HEK293 (cell line): Measurements from ENCODE around the gene KXD1.
A peak's percentile ranks its signal among the peaks of the same experiment; 100 is the strongest.

ENCODE experiments used
- CTCF ChIA-PET: fragments of 350-600 bp; formaldehyde crosslinking; extraction: SDS; loops from one replicate; lab custom pipeline; 2021; ENCODE audit warnings: antibody characterized with exemption; lab: Yijun Ruan, JAX
- POLR2A ChIA-PET: fragments of 300-600 bp; formaldehyde crosslinking; extraction: SDS; loops from one replicate; lab custom pipeline; 2020; ENCODE audit warnings: antibody characterized with exemption, inconsistent platforms; lab: Yijun Ruan, JAX
- H3K27ac ChIP-seq: fragments of 200-500 bp; sonication (Bioruptor generic); 2 replicates; pipeline ENCODE4 v1.5.1; 2014; ENCODE audit warnings: low read depth, low read length, control low read depth, inconsistent platforms; ENCODE audit errors: extremely low read depth
- H3K36me3 ChIP-seq, 2 experiments: fragments of 200-500 bp in 1 of 2; sonication (Bioruptor generic) in 1 of 2; 1 replicate in 1 of 2; 2 replicates in 1 of 2; pipeline ENCODE4 v1.5.1; 2014 to 2017; ENCODE audit warnings: inconsistent platforms in 2 of 2, low read length in 2 of 2; ENCODE audit not compliant: control insufficient read depth in 2 of 2, insufficient read depth in 1 of 2
- H3K4me1 ChIP-seq: fragments of 200-500 bp; sonication (Bioruptor generic); 2 replicates; pipeline ENCODE4 v1.5.1; 2014; ENCODE audit warnings: mild to moderate bottlenecking, low read length, inconsistent platforms; ENCODE audit not compliant: control insufficient read depth, insufficient read depth
- H3K4me3 ChIP-seq: 2 replicates; pipeline ENCODE4 v1.5.1; 2011; ENCODE audit warnings: low read depth, mild to moderate bottlenecking, control low read depth, low read length, moderate library complexity
- H3K9me3 ChIP-seq: fragments of 200-500 bp; sonication (Bioruptor generic); 2 replicates; pipeline ENCODE4 v1.5.1; 2014; ENCODE audit warnings: low read depth, low read length, inconsistent platforms; ENCODE audit not compliant: control insufficient read depth, insufficient read depth
- EGR2 ChIP-seq: fragments of 450-650 bp; formaldehyde crosslinking; IDR thresholded peaks from 2 replicates; pipeline ENCODE4 v1.5.1; 2016; ENCODE audit warnings: low read depth, missing biosample characterization, missing genetic modification characterization
- FEZF1 ChIP-seq: fragments of 450-650 bp; formaldehyde crosslinking; IDR thresholded peaks from 2 replicates; pipeline ENCODE4 v1.5.1; 2016; ENCODE audit warnings: missing biosample characterization, missing genetic modification characterization
- HOXD13 ChIP-seq: sonication (generic); formaldehyde crosslinking; IDR thresholded peaks from 2 replicates; pipeline ENCODE4 v1.8.0; 2022; ENCODE audit warnings: missing genetic modification reagents, borderline replicate concordance
- PRDM1 ChIP-seq: fragments of 450-650 bp; formaldehyde crosslinking; IDR thresholded peaks from 2 replicates; pipeline ENCODE4; 2016; ENCODE audit warnings: missing biosample characterization, missing genetic modification characterization
- RBAK ChIP-seq: fragments of 450-650 bp; formaldehyde crosslinking; IDR thresholded peaks from 2 replicates; pipeline ENCODE4 v1.5.1; 2016; ENCODE audit warnings: missing biosample characterization, missing genetic modification characterization
- SP3 ChIP-seq: fragments of 450-650 bp; formaldehyde crosslinking; IDR thresholded peaks from 2 replicates; pipeline ENCODE4 v1.5.1; 2016; ENCODE audit warnings: missing biosample characterization, missing genetic modification characterization
- SP7 ChIP-seq: fragments of 450-650 bp; formaldehyde crosslinking; IDR thresholded peaks from 2 replicates; pipeline ENCODE4 v1.5.1; 2016; ENCODE audit warnings: missing biosample characterization, missing genetic modification characterization
- ZBTB48 ChIP-seq: fragments of 450-650 bp; formaldehyde crosslinking; IDR thresholded peaks from 2 replicates; pipeline ENCODE4 v1.5.1; 2016; ENCODE audit warnings: missing biosample characterization, missing genetic modification characterization
- ZEB2 ChIP-seq: fragments of 450-650 bp; formaldehyde crosslinking; IDR thresholded peaks from 2 replicates; pipeline ENCODE4 v1.5.1; 2016; ENCODE audit warnings: missing biosample characterization, missing genetic modification characterization
- ZNF112 ChIP-seq: fragments of 450-650 bp; formaldehyde crosslinking; IDR thresholded peaks from 2 replicates; pipeline ENCODE4 v1.5.0; 2017; ENCODE audit warnings: missing biosample characterization, missing genetic modification characterization
- ZNF16 ChIP-seq: fragments of 450-650 bp; formaldehyde crosslinking; IDR thresholded peaks from 2 replicates; pipeline ENCODE4 v1.5.1; 2016; ENCODE audit warnings: low read depth, missing biosample characterization, missing genetic modification characterization
- ZNF211 ChIP-seq: fragments of 450-650 bp; formaldehyde crosslinking; IDR thresholded peaks from 2 replicates; pipeline ENCODE4 v1.5.1; 2016; ENCODE audit warnings: low read depth, missing biosample characterization, missing genetic modification characterization
- ZNF23 ChIP-seq: fragments of 450-650 bp; formaldehyde crosslinking; IDR thresholded peaks from 2 replicates; pipeline ENCODE4 v1.5.1; 2016; ENCODE audit warnings: missing biosample characterization, missing genetic modification characterization, borderline replicate concordance
- ZNF239 ChIP-seq: fragments of 450-650 bp; formaldehyde crosslinking; IDR thresholded peaks from 2 replicates; pipeline ENCODE4 v1.5.1; 2016; ENCODE audit warnings: missing biosample characterization, missing genetic modification characterization
- ZNF324 ChIP-seq: fragments of 450-650 bp; formaldehyde crosslinking; IDR thresholded peaks from 2 replicates; pipeline ENCODE4 v1.5.1; 2016; ENCODE audit warnings: missing biosample characterization, missing genetic modification characterization
- ZNF335 ChIP-seq: fragments of 450-650 bp; formaldehyde crosslinking; conservative IDR thresholded peaks from 2 replicates; pipeline ENCODE4 v1.5.1; 2016; ENCODE audit warnings: missing biosample characterization, missing genetic modification characterization
- ZNF341 ChIP-seq: fragments of 450-650 bp; formaldehyde crosslinking; IDR thresholded peaks from 2 replicates; pipeline ENCODE4; 2016; ENCODE audit warnings: low read depth, missing biosample characterization, missing genetic modification characterization
- ZNF350 ChIP-seq: fragments of 450-650 bp; formaldehyde crosslinking; IDR thresholded peaks from 2 replicates; pipeline ENCODE4 v1.5.0; 2017; ENCODE audit warnings: missing biosample characterization, mild to moderate bottlenecking, missing genetic modification characterization
- ZNF354C ChIP-seq: fragments of 450-650 bp; formaldehyde crosslinking; IDR thresholded peaks from 2 replicates; pipeline ENCODE4 v1.5.1; 2016; ENCODE audit warnings: missing biosample characterization, missing genetic modification characterization, low read depth, borderline replicate concordance
- ZNF555 ChIP-seq: fragments of 450-650 bp; formaldehyde crosslinking; conservative IDR thresholded peaks from 2 replicates; pipeline ENCODE4 v1.5.1; 2017; ENCODE audit warnings: missing biosample characterization, mild to moderate bottlenecking, missing genetic modification characterization, inconsistent platforms
- ZNF558 ChIP-seq: fragments of 450-650 bp; formaldehyde crosslinking; IDR thresholded peaks from 2 replicates; pipeline ENCODE4 v1.5.1; 2016; ENCODE audit warnings: missing biosample characterization, missing genetic modification characterization
- ZNF571 ChIP-seq: fragments of 450-650 bp; formaldehyde crosslinking; IDR thresholded peaks from 2 replicates; pipeline ENCODE4 v1.5.0; 2017; ENCODE audit warnings: missing biosample characterization, missing genetic modification characterization
- ZNF585B ChIP-seq: fragments of 450-650 bp; formaldehyde crosslinking; IDR thresholded peaks from 2 replicates; pipeline ENCODE4 v1.5.1; 2016; ENCODE audit warnings: missing biosample characterization, missing genetic modification characterization
- ZNF610 ChIP-seq: fragments of 450-650 bp; formaldehyde crosslinking; IDR thresholded peaks from 2 replicates; pipeline ENCODE4 v1.5.1; 2016; ENCODE audit warnings: missing biosample characterization, missing genetic modification characterization, borderline replicate concordance
- ZNF629 ChIP-seq: fragments of 450-650 bp; formaldehyde crosslinking; IDR thresholded peaks from 2 replicates; pipeline ENCODE4 v1.5.1; 2017; ENCODE audit warnings: missing biosample characterization, missing genetic modification characterization
- ZNF670 ChIP-seq: fragments of 450-650 bp; formaldehyde crosslinking; IDR thresholded peaks from 2 replicates; pipeline ENCODE4 v1.5.1; 2016; ENCODE audit warnings: missing biosample characterization, missing genetic modification characterization, low read depth
- ZNF701 ChIP-seq: fragments of 450-650 bp; formaldehyde crosslinking; IDR thresholded peaks from 2 replicates; pipeline ENCODE4 v1.5.1; 2016; ENCODE audit warnings: missing biosample characterization, missing genetic modification characterization
- ZNF768 ChIP-seq: fragments of 450-650 bp; formaldehyde crosslinking; IDR thresholded peaks from 2 replicates; pipeline ENCODE4 v1.5.1; 2018; ENCODE audit warnings: missing biosample characterization, mild to moderate bottlenecking, missing genetic modification characterization
- ZSCAN30 ChIP-seq: fragments of 450-650 bp; IDR thresholded peaks from 2 replicates; pipeline ENCODE4 v1.5.1; 2018; ENCODE audit warnings: missing biosample characterization, mild to moderate bottlenecking, missing genetic modification characterization, moderate library complexity
- TF ChIP-seq, protein P1 (sequence below): fragments of 450-650 bp; formaldehyde crosslinking; IDR thresholded peaks from 2 replicates; pipeline ENCODE4 v1.5.1; 2016; ENCODE audit warnings: missing biosample characterization, missing genetic modification characterization
- TF ChIP-seq, protein P2 (sequence below): IDR thresholded peaks from 2 replicates; pipeline ENCODE4 v1.6.1; 2011; ENCODE audit warnings: mild to moderate bottlenecking, low read depth, low read length, borderline replicate concordance
- TF ChIP-seq, protein P3 (sequence below): fragments of 450-650 bp; formaldehyde crosslinking; IDR thresholded peaks from 2 replicates; pipeline ENCODE4 v1.5.1; 2016; ENCODE audit warnings: missing biosample characterization, missing genetic modification characterization
- TF ChIP-seq, protein P4 (sequence below): fragments of 450-650 bp; formaldehyde crosslinking; IDR thresholded peaks from 2 replicates; pipeline ENCODE4; 2016; ENCODE audit warnings: missing biosample characterization, missing genetic modification characterization

Gene KXD1

DNA sequence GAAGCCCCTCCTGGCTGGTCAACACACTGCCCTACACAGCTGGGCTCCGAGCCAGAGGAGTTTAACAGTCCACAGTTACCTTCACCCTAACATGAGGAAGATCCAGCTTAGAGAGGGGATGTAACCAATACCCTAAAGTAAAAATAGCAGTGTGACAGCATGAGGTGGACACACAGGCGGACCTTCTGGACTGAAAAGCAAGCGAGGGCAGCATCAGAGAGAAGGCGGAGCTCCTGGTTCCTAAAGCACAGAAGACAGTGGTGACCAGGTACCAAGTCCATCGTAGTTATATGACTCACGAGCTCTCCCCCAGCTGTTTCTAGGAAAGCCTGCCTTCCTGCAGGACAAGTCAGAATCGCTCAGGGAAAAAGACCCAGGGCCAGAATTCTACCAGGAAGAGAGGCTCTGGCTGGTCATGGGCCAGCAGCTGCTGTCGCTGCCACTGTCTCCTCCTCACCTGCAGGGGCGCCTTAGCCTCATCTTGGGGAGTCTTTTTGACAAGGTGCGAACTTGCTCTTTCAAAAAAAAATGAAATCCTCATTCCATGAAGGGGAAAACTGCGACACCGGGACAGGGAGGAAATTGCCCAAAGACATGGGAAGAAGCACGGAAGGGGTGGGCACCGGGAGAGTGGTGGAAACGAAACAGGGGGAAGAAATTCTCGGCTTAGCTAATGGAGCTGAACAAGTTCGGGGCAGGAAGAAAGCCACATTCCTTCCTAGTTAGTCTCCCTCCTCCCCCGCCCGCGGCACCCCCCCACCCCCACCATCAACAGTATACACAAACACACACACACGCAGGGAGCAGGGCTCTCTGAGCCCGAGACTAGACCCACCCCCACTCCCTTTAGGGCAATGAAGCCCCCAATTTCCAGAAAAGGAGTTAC lies 37.5 kb upstream of the KXD1 start:
- Histone ChIP-seq H3K27ac (peak overlapping the region; percentile 33; the same call in 1 of the 2 replicates), H3K4me1 (peaks cover 1% of the 10 kb centered on the region; the same call in 1 of the 2 replicates), H3K9me3 (no peaks in the 10 kb centered on the region), H3K4me3 (peak overlapping the region; percentile 100), H3K36me3 (no peaks in the 10 kb centered on the region)
- ChIA-PET POLR2A (interaction anchor here (0.7 to 1.9 kb wide), 11 partner anchors 14 to 399 kb away, joined by 3 to 13 read pairs (median 5); partner anchors contain the start of genes COPE, DDX49, REX1BD and UBA52), CTCF (interaction anchor here (0.6 to 2.9 kb wide), 22 partner anchors 8 to 346 kb away, joined by 3 to 14 read pairs (median 4); partner anchors contain the start of gene REX1BD)
- TF ChIP-seq HOXD13 (CRISPR knock-in tag) = no peak
- TF ChIP-seq, protein P1, sequence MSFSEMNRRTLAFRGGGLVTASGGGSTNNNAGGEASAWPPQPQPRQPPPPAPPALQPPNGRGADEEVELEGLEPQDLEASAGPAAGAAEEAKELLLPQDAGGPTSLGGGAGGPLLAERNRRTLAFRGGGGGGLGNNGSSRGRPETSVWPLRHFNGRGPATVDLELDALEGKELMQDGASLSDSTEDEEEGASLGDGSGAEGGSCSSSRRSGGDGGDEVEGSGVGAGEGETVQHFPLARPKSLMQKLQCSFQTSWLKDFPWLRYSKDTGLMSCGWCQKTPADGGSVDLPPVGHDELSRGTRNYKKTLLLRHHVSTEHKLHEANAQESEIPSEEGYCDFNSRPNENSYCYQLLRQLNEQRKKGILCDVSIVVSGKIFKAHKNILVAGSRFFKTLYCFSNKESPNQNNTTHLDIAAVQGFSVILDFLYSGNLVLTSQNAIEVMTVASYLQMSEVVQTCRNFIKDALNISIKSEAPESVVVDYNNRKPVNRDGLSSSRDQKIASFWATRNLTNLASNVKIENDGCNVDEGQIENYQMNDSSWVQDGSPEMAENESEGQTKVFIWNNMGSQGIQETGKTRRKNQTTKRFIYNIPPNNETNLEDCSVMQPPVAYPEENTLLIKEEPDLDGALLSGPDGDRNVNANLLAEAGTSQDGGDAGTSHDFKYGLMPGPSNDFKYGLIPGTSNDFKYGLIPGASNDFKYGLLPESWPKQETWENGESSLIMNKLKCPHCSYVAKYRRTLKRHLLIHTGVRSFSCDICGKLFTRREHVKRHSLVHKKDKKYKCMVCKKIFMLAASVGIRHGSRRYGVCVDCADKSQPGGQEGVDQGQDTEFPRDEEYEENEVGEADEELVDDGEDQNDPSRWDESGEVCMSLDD (tag by site-specific recombination) = no peak
- TF ChIP-seq ZNF701 (tag by site-specific recombination) = no peak
- TF ChIP-seq ZNF341 (tag by site-specific recombination) = no peak
- no peak for TF ChIP-seq ZNF211 (tag by site-specific recombination)
- no peak for TF ChIP-seq ZNF558 (tag by site-specific recombination)
- TF ChIP-seq ZNF324 (tag by site-specific recombination) = no peak
- TF ChIP-seq, protein P2, sequence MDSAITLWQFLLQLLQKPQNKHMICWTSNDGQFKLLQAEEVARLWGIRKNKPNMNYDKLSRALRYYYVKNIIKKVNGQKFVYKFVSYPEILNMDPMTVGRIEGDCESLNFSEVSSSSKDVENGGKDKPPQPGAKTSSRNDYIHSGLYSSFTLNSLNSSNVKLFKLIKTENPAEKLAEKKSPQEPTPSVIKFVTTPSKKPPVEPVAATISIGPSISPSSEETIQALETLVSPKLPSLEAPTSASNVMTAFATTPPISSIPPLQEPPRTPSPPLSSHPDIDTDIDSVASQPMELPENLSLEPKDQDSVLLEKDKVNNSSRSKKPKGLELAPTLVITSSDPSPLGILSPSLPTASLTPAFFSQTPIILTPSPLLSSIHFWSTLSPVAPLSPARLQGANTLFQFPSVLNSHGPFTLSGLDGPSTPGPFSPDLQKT = no peak
- TF ChIP-seq SP7 = peak; percentile 27; the same call in 1 of the 2 replicates
- no peak for TF ChIP-seq ZNF670
- peak; percentile 56 for TF ChIP-seq ZNF335 (tag by site-specific recombination)
- no peak for TF ChIP-seq ZNF112 (tag by site-specific recombination)
- no peak for TF ChIP-seq ZNF768 (tag by site-specific recombination)
- no peak for TF ChIP-seq ZSCAN30
- no peak for TF ChIP-seq SP3
- TF ChIP-seq ZNF629 (tag by site-specific recombination) = no peak
- TF ChIP-seq ZNF610 (tag by site-specific recombination) = no peak
- no peak for TF ChIP-seq ZNF350 (tag by site-specific recombination)
- no peak for TF ChIP-seq FEZF1 (tag by site-specific recombination)
- peak; percentile 96 for TF ChIP-seq PRDM1 (tag by site-specific recombination)
- no peak for TF ChIP-seq ZNF571 (tag by site-specific recombination)
- TF ChIP-seq ZNF16 (tag by site-specific recombination) = no peak
- TF ChIP-seq ZNF555 (tag by site-specific recombination) = no peak
- no peak for TF ChIP-seq ZNF239 (tag by site-specific recombination)
- TF ChIP-seq, protein P3, sequence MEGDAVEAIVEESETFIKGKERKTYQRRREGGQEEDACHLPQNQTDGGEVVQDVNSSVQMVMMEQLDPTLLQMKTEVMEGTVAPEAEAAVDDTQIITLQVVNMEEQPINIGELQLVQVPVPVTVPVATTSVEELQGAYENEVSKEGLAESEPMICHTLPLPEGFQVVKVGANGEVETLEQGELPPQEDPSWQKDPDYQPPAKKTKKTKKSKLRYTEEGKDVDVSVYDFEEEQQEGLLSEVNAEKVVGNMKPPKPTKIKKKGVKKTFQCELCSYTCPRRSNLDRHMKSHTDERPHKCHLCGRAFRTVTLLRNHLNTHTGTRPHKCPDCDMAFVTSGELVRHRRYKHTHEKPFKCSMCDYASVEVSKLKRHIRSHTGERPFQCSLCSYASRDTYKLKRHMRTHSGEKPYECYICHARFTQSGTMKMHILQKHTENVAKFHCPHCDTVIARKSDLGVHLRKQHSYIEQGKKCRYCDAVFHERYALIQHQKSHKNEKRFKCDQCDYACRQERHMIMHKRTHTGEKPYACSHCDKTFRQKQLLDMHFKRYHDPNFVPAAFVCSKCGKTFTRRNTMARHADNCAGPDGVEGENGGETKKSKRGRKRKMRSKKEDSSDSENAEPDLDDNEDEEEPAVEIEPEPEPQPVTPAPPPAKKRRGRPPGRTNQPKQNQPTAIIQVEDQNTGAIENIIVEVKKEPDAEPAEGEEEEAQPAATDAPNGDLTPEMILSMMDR = peak; percentile 83
- TF ChIP-seq RBAK (tag by site-specific recombination) = no peak
- TF ChIP-seq ZBTB48 = no peak
- TF ChIP-seq ZEB2 = peak; percentile 61; the same call in 1 of the 2 replicates
- TF ChIP-seq, protein P4, sequence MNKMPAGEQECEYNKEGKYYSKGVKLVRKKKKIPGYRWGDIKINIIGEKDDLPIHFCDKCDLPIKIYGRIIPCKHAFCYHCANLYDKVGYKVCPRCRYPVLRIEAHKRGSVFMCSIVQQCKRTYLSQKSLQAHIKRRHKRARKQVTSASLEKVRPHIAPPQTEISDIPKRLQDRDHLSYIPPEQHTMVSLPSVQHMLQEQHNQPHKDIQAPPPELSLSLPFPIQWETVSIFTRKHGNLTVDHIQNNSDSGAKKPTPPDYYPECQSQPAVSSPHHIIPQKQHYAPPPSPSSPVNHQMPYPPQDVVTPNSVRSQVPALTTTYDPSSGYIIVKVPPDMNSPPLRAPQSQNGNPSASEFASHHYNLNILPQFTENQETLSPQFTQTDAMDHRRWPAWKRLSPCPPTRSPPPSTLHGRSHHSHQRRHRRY (tag by site-specific recombination) = no peak
- no peak for TF ChIP-seq ZNF354C (tag by site-specific recombination)
- no peak for TF ChIP-seq EGR2 (tag by site-specific recombination)
- TF ChIP-seq ZNF585B (tag by site-specific recombination) = no peak
- no peak for TF ChIP-seq ZNF23
